Measurements from ENCODE around the gene SUPT4H1. TPM values are rescaled to one million over a fixed set of nuclear protein-coding genes. Genes with fewer than 3 reads are reported as not detected.

SUPT4H1 gene
- total RNA-seq, 1 experiment from 2014 or later: 74.8 TPM

DNA sequence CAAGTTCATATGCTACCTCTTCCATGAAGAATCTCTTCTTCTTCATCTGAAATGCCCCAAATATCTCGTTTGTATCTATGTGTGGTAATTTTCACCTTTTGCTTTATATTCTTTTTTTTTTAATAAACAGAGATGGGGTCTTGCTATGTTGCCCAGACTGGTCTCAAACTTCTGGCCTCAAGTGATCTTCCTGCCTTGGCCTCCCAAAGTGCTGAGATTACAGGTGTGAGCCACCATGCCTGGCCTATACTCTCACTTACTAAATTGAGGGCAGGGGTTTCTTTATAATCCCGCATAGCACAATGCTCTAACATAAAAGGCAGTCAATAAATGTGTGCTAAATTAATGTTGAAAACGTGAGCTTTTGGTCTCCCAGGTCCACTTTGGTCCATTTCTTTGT, 34.7 kb upstream of the SUPT4H1 start:
- POLR2A ChIA-PET (ENCODE audit: unreplicated experiment): no interaction called here
- peaks cover 13% of the 10 kb centered on the region for H3F3A ChIP-seq (ENCODE audit: insufficient read depth, low read depth)

DNA sequence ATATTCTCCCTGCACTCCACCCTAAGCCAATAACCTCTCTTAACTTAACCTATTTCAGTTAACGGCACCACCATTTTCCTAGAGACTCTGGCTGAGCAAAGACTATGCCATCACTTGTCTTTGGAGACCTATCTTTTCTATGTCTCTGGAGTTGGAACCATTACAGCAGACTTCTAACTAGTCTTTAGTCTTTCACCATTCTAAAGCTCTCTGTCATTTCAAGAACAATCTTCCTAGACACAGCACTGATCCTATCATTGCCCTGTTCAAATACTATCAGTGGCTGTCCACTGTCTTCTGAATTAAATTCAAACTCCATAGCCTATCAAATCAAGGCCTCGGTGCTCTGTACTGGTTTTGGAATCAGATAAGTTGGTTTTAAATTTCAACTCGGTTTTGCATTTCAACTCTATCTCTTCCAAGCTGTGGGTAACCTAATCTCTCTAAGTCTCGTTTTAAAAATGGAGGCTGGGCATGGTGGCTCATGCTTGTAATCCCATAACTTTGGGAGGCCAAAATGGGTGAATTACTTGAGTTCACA, 33.4 kb upstream of the SUPT4H1 start:
- Histone ChIP-seq H3K9me2 (ENCODE audit: insufficient read depth) (no peaks in the 10 kb centered on the region), H3K36me3 (ENCODE audit: low read depth) (no peaks in the 10 kb centered on the region), H2AFZ (no peak overlapping the region), H3K27ac (no peak overlapping the region), H3K79me2 (ENCODE audit: low read depth) (no peaks in the 10 kb centered on the region), H3K4me2 (no peak overlapping the region), H3K9me3 (ENCODE audit: insufficient read depth, low read depth) (no peaks in the 10 kb centered on the region), H3K4me1 (replicated peaks; ENCODE audit: insufficient read depth) (peaks cover 30% of the 10 kb centered on the region), H3K4me3 (no peak overlapping the region), H3F3A (ENCODE audit: insufficient read depth, low read depth) (peaks cover 13% of the 10 kb centered on the region), H4K20me1 (ENCODE audit: insufficient read depth) (no peaks in the 10 kb centered on the region), H3K27me3 (ENCODE audit: insufficient read depth, low read depth) (peaks cover 69% of the 10 kb centered on the region)
- BruUV-seq (replicated peaks): no TSS peak
- ChIA-PET POLR2A (ENCODE audit: unreplicated experiment) (no interaction called here), CTCF (no interaction called here)
- DNase-seq: no peak
- intact Hi-C loops (cut with micrococcal nuclease; ENCODE audit: unreplicated experiment): no loop called here
- TF ChIP-seq, protein P1, sequence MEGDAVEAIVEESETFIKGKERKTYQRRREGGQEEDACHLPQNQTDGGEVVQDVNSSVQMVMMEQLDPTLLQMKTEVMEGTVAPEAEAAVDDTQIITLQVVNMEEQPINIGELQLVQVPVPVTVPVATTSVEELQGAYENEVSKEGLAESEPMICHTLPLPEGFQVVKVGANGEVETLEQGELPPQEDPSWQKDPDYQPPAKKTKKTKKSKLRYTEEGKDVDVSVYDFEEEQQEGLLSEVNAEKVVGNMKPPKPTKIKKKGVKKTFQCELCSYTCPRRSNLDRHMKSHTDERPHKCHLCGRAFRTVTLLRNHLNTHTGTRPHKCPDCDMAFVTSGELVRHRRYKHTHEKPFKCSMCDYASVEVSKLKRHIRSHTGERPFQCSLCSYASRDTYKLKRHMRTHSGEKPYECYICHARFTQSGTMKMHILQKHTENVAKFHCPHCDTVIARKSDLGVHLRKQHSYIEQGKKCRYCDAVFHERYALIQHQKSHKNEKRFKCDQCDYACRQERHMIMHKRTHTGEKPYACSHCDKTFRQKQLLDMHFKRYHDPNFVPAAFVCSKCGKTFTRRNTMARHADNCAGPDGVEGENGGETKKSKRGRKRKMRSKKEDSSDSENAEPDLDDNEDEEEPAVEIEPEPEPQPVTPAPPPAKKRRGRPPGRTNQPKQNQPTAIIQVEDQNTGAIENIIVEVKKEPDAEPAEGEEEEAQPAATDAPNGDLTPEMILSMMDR (conservative IDR thresholded peaks at IDR 0.05): no peak
- no peak for TF ChIP-seq EZH2 (IDR thresholded peaks at IDR 0.05; ENCODE audit: low read depth)

More for the DNA sequence above, 34.7 kb upstream of the SUPT4H1 start:
- no peak for DNase-seq
- no peaks in the 10 kb centered on the region for H3K79me2 ChIP-seq (ENCODE audit: low read depth)
- no peak for TF ChIP-seq EZH2 (IDR thresholded peaks at IDR 0.05; ENCODE audit: low read depth)
- TF ChIP-seq, protein P1 (conservative IDR thresholded peaks at IDR 0.05): no peak
- H3K27me3 ChIP-seq (ENCODE audit: insufficient read depth, low read depth): peaks cover 61% of the 10 kb centered on the region
- H3K4me3 ChIP-seq: no peak overlapping the region
- H4K20me1 ChIP-seq (ENCODE audit: insufficient read depth): no peaks in the 10 kb centered on the region
- no TSS peak for BruUV-seq (replicated peaks)
- no peak overlapping the region for H2AFZ ChIP-seq
- intact Hi-C loops (cut with micrococcal nuclease; ENCODE audit: unreplicated experiment): no loop called here
- H3K36me3 ChIP-seq (ENCODE audit: low read depth): no peaks in the 10 kb centered on the region
- H3K4me2 ChIP-seq: no peak overlapping the region
- H3K27ac ChIP-seq: no peak overlapping the region
- no peaks in the 10 kb centered on the region for H3K9me3 ChIP-seq (ENCODE audit: insufficient read depth, low read depth)
- CTCF ChIA-PET: no interaction called here
- peaks cover 42% of the 10 kb centered on the region for H3K4me1 ChIP-seq (replicated peaks; ENCODE audit: insufficient read depth)
- H3K9me2 ChIP-seq (ENCODE audit: insufficient read depth): no peaks in the 10 kb centered on the region

DNA sequence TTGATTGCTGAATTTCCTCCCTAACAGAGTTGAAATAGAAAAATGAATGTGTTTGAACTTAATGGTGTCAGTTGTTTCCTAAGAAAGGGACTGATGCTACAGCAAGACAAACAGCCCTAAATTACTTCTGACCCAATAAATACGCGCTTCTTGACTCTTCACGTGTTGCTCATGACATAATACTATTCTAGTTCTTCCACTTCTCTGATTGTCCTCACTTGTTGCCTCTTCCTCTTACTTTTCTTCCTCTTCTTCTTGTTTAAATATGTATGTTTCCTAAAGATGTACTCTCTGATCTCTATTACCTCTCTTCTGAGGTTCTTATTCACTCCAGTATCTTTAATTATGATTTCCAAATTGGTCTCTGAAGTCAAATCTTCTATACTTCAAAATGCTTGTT, 32.9 kb upstream of the SUPT4H1 start:
- no peaks in the 10 kb centered on the region for H4K20me1 ChIP-seq (ENCODE audit: insufficient read depth)
- H3K4me1 ChIP-seq (replicated peaks; ENCODE audit: insufficient read depth): peaks cover 29% of the 10 kb centered on the region
- BruUV-seq (replicated peaks): no TSS peak
- H3F3A ChIP-seq (ENCODE audit: insufficient read depth, low read depth): peaks cover 13% of the 10 kb centered on the region
- CTCF ChIA-PET: no interaction called here
- no peak overlapping the region for H3K27ac ChIP-seq
- no peaks in the 10 kb centered on the region for H3K9me2 ChIP-seq (ENCODE audit: insufficient read depth)
- intact Hi-C loops (cut with micrococcal nuclease; ENCODE audit: unreplicated experiment): no loop called here
- no peak overlapping the region for H3K4me3 ChIP-seq
- H3K79me2 ChIP-seq (ENCODE audit: low read depth): no peaks in the 10 kb centered on the region
- H3K27me3 ChIP-seq (ENCODE audit: insufficient read depth, low read depth): peaks cover 63% of the 10 kb centered on the region
- H3K4me2 ChIP-seq: no peak overlapping the region
- H3K9me3 ChIP-seq (ENCODE audit: insufficient read depth, low read depth): no peaks in the 10 kb centered on the region
- no peaks in the 10 kb centered on the region for H3K36me3 ChIP-seq (ENCODE audit: low read depth)
- TF ChIP-seq, protein P1 (conservative IDR thresholded peaks at IDR 0.05): no peak
- no peak for TF ChIP-seq EZH2 (IDR thresholded peaks at IDR 0.05; ENCODE audit: low read depth)
- DNase-seq: no peak
- POLR2A ChIA-PET (ENCODE audit: unreplicated experiment): interaction anchor here (0.6 to 0.7 kb wide), 2 partner anchors 54 to 1044 kb away, joined by 5 read pairs; no protein-coding TSS in a partner anchor
- H2AFZ ChIP-seq: no peak overlapping the region
